NB4 (cell line): Measurements from ENCODE around the gene CCL4.

ENCODE experiments used
- CTCF ChIP-seq: IDR thresholded peaks from one replicate; pipeline ENCODE4 v1.5.1; 2012; ENCODE audit warnings: low read depth, low read length
- MAX ChIP-seq: IDR thresholded peaks from 2 replicates; pipeline ENCODE4 v1.6.1; 2011; ENCODE audit warnings: low read depth, low read length
- POLR2A ChIP-seq: IDR thresholded peaks from 2 replicates; pipeline ENCODE4 v1.6.1; 2011; ENCODE audit warnings: mild to moderate bottlenecking; ENCODE audit not compliant: insufficient read length; ENCODE audit errors: extremely low read depth

GRCh38 chr17:36127199-36127893 lies 23.7 kb downstream of the CCL4 start:
- no peak for TF ChIP-seq CTCF
- no peak for TF ChIP-seq POLR2A
- TF ChIP-seq MAX, result no peak
